Measurements from ENCODE around the gene WNT11.

The WNT11 gene

GRCh38 chr11:76237000-76237649 lies 30.8 kb upstream of the WNT11 start:
- no peak for DNase-seq

- peak in 1 of 2 donors; percentile 40 for DNase-seq
These were observed 30.0 kb upstream of the WNT11 start for GRCh38 chr11:76236092-76236999.

GRCh38 chr11:76235233-76236091 lies 29.2 kb upstream of the WNT11 start:
- DNase-seq, result peak; percentile 95 to 98

- DNase-seq, result peak; percentile 15 to 25
These were observed 28.3 kb upstream of the WNT11 start for GRCh38 chr11:76234416-76235232.

GRCh38 chr11:76234021-76234415 lies 27.7 kb upstream of the WNT11 start:
- DNase-seq, result no peak

- DNase-seq, result no peak
These were observed 27.1 kb upstream of the WNT11 start for GRCh38 chr11:76233196-76233921.

- DNase-seq, result no peak
These were observed 25.8 kb upstream of the WNT11 start for GRCh38 chr11:76232026-76232665.

GRCh38 chr11:76231121-76231738 lies 24.9 kb upstream of the WNT11 start:
- DNase-seq, result no peak

GRCh38 chr11:76230392-76230791 lies 24.1 kb upstream of the WNT11 start:
- DNase-seq, result no peak

GRCh38 chr11:76229690-76230240 lies 23.5 kb upstream of the WNT11 start:
- no peak for DNase-seq

GRCh38 chr11:76228875-76229149 lies 22.5 kb upstream of the WNT11 start:
- no peak for DNase-seq

- DNase-seq, result no peak
These were observed 22.0 kb upstream of the WNT11 start for GRCh38 chr11:76228071-76228874.

- DNase-seq, result no peak
These were observed 20.3 kb upstream of the WNT11 start for GRCh38 chr11:76226626-76227025.

- no peak for DNase-seq
These were observed 18.9 kb upstream of the WNT11 start for GRCh38 chr11:76225122-76225611.

GRCh38 chr11:76224461-76225121 lies 18.3 kb upstream of the WNT11 start:
- DNase-seq, result no peak

GRCh38 chr11:76221365-76221764 lies 15.1 kb upstream of the WNT11 start:
- no peak for DNase-seq

- no peak for DNase-seq
These were observed 12.9 kb upstream of the WNT11 start for GRCh38 chr11:76219243-76219642.

GRCh38 chr11:76218449-76219178 lies 12.3 kb upstream of the WNT11 start:
- DNase-seq, result no peak
